A549 (cell line): ENCODE results near the gene HDHD5. TPM values are rescaled to one million over a fixed set of nuclear protein-coding genes. Genes with fewer than 3 reads are reported as not detected.

ENCODE experiments used
- ATAC-seq, 2 experiments: fragments of 200-7000 bp in 1 of 2; fragments of >200 bp in 1 of 2; cut with Nextera tagmentation in 1 of 2; cut with Tn5 transposase in 1 of 2; 3 replicates each; pipeline versions ENCODE4 v1.8.0 to v1.9.1; 2018 to 2020; ENCODE audit warnings: mild to moderate bottlenecking in 1 of 2, moderate library complexity in 1 of 2
- CTCF ChIA-PET: fragments of 300-600 bp; sonication (Branson Sonifier 250); formaldehyde crosslinking; extraction: SDS; loops from one replicate; lab custom pipeline; 2021; ENCODE audit warnings: antibody characterized with exemption, inconsistent platforms; lab: Yijun Ruan, JAX
- POLR2A ChIA-PET: fragments of 350-600 bp; formaldehyde crosslinking; extraction: SDS; loops from one replicate; lab custom pipeline; 2021; ENCODE audit warnings: antibody characterized with exemption, inconsistent platforms; lab: Yijun Ruan, JAX
- DNase-seq, 2 experiments: peaks; one replicate each; pipeline versions ENCODE4 v3.0.0 to v3.0.0-alpha.2; 2011 to 2016; ENCODE audit warnings: low read depth in 1 of 2, low spot score in 1 of 2
- FAIRE-seq: peaks from 2 replicates; lab custom pipeline; 2011; peaks lifted over from hg19 to GRCh38; lab: Jason Lieb, UNC
- H3K27ac ChIP-seq, 2 experiments: fragments of >200 bp; sonication (Bioruptor Twin); formaldehyde crosslinking; 3 replicates each; pipeline ENCODE4 v1.5.1; 2016 to 2017
- H3K4me1 ChIP-seq: fragments of >200 bp; sonication (Bioruptor Twin); formaldehyde crosslinking; 3 replicates; pipeline ENCODE4 v1.6.1; 2016
- H3K4me2 ChIP-seq: fragments of >200 bp; sonication (Bioruptor Twin); formaldehyde crosslinking; 3 replicates; pipeline ENCODE4 v1.6.1; 2016
- H3K4me3 ChIP-seq: fragments of >200 bp; sonication (Bioruptor Twin); formaldehyde crosslinking; 3 replicates; pipeline ENCODE4 v1.5.1; 2016
- H3K9me3 ChIP-seq: fragments of >200 bp; sonication (Bioruptor Twin); formaldehyde crosslinking; 3 replicates; pipeline ENCODE4 v1.6.1; 2016
- ATOH8 ChIP-seq: fragments of 250-450 bp; sonication (Bioruptor Pico); IDR thresholded peaks from 2 replicates; pipeline ENCODE4 v1.5.0; 2020; ENCODE audit warnings: low read depth, mild to moderate bottlenecking, moderate library complexity
- CBX2 ChIP-seq: fragments of 200-600 bp; sonication (generic); IDR thresholded peaks from 2 replicates; pipeline ENCODE4 v1.6.1; 2016; ENCODE audit warnings: low read depth, mild to moderate bottlenecking, borderline replicate concordance
- CHD4 ChIP-seq: fragments of 200-600 bp; sonication (generic); IDR thresholded peaks from 2 replicates; pipeline ENCODE4 v1.6.1; 2016; ENCODE audit warnings: antibody characterized with exemption, mild to moderate bottlenecking, borderline replicate concordance
- FOSL2 ChIP-seq, 2 experiments: fragments of 450-650 bp in 1 of 2; fragments of >200 bp in 1 of 2; sonication (Bioruptor Twin) in 1 of 2; formaldehyde crosslinking; IDR thresholded peaks; 2 replicates each; pipeline versions ENCODE4 v1.5.0 to v1.6.1; 2016 to 2020; ENCODE audit warnings: mild to moderate bottlenecking in 1 of 2, moderate library complexity in 1 of 2
- FOXS1 ChIP-seq: fragments of 250-450 bp; sonication (Bioruptor Pico); IDR thresholded peaks from 2 replicates; pipeline ENCODE4 v1.5.0; 2020; ENCODE audit warnings: mild to moderate bottlenecking, moderate library complexity
- HDAC2 ChIP-seq: fragments of 200-600 bp; sonication (generic); IDR thresholded peaks from 2 replicates; pipeline ENCODE4 v1.6.1; 2016
- HEYL ChIP-seq: fragments of 250-450 bp; sonication (Bioruptor Pico); IDR thresholded peaks from 2 replicates; pipeline ENCODE4 v1.8.0; 2021; ENCODE audit warnings: mild to moderate bottlenecking, moderate library complexity
- HMGXB4 ChIP-seq: fragments of 250-450 bp; sonication (Bioruptor Pico); IDR thresholded peaks from 2 replicates; pipeline ENCODE4 v1.5.0; 2021; ENCODE audit warnings: mild to moderate bottlenecking, moderate library complexity, borderline replicate concordance
- HOXA7 ChIP-seq: fragments of 250-450 bp; sonication (Bioruptor Pico); IDR thresholded peaks from 2 replicates; pipeline ENCODE4 v1.5.0; 2020; ENCODE audit warnings: mild to moderate bottlenecking, moderate library complexity
- HOXB13 ChIP-seq: fragments of 250-450 bp; sonication (Bioruptor Pico); IDR thresholded peaks from 2 replicates; pipeline ENCODE4 v1.5.0; 2020; ENCODE audit warnings: low read depth, mild to moderate bottlenecking, moderate library complexity
- KDM1A ChIP-seq: fragments of 200-600 bp; sonication (generic); IDR thresholded peaks from 2 replicates; pipeline ENCODE4 v1.6.1; 2016; ENCODE audit warnings: low read depth, mild to moderate bottlenecking
- NPAS2 ChIP-seq: fragments of 250-450 bp; sonication (Bioruptor Pico); IDR thresholded peaks from 2 replicates; pipeline ENCODE4 v1.8.0; 2022; ENCODE audit warnings: mild to moderate bottlenecking, moderate library complexity, borderline replicate concordance
- POLR2A ChIP-seq: IDR thresholded peaks from 2 replicates; pipeline ENCODE4 v1.6.1; 2012; ENCODE audit warnings: mild to moderate bottlenecking, low read length
- WGBS: methylation state at CpG from one replicate; pipeline ENCODE4 v1.1.6; 2017; ENCODE audit errors: missing lambda C conversion rate; 5-methylcytosine and 5-hydroxymethylcytosine counted together
- polyA plus RNA-seq, 4 experiments: library from polyadenylated mRNA; depleted of rRNA in 3 of 4; stranded (reverse); fragments of >200 nt; fragmentation: RNase III in 1 of 4; extraction: RNeasy Plus Mini Kit Qiagen cat#74134 plus additional on column Dnase treatment in 1 of 4; gene quantifications; 2 replicates in 3 of 4; 3 replicates in 1 of 4; pipeline ENCODE4 v1.2.3, GENCODE V29; 2011 to 2017
- TF ChIP-seq, protein P1 (sequence below): IDR thresholded peaks from 2 replicates; pipeline ENCODE4 v1.6.1; 2012
- TF ChIP-seq, protein P2 (sequence below): fragments of 150-350 bp; IDR thresholded peaks from 2 replicates; pipeline ENCODE4 v1.6.1; 2014; ENCODE audit warnings: low read depth, mild to moderate bottlenecking, low read length

HDHD5 gene
- polyA plus RNA-seq, 2 of the 4 experiments (the other 2 are of a cell fraction) = 19.7 to 35.5 TPM

GRCh38 chr22:17115945-17116565 lies 43.0 kb downstream of the HDHD5 start:
- no peak for FAIRE-seq
- CTCF ChIA-PET = interaction anchor here (0.5 to 1.6 kb wide), 5 partner anchors 21 to 415 kb away, joined by 3 to 6 read pairs (median 3); no protein-coding TSS in a partner anchor
- no peak for ATAC-seq
- H3K27ac ChIP-seq = no peak overlapping the region
- TF ChIP-seq HOXA7 (CRISPR knock-in tag) (no peak), POLR2A (no peak), FOXS1 (no peak), HOXB13 (CRISPR knock-in tag) (no peak), CBX2 (no peak), ATOH8 (CRISPR knock-in tag) (no peak), NPAS2 (CRISPR knock-in tag) (no peak), KDM1A (no peak)
- TF ChIP-seq, protein P1, sequence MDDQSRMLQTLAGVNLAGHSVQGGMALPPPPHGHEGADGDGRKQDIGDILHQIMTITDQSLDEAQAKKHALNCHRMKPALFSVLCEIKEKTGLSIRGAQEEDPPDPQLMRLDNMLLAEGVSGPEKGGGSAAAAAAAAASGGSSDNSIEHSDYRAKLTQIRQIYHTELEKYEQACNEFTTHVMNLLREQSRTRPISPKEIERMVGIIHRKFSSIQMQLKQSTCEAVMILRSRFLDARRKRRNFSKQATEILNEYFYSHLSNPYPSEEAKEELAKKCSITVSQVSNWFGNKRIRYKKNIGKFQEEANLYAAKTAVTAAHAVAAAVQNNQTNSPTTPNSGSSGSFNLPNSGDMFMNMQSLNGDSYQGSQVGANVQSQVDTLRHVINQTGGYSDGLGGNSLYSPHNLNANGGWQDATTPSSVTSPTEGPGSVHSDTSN = no peak
- TF ChIP-seq, all 56 proteins: peak for 0
- Histone ChIP-seq H3K4me1 (peaks cover 5% of the 10 kb centered on the region; the same call in 1 of the 3 replicates), H3K9me3 (no peaks in the 10 kb centered on the region), H3K4me2 (no peak overlapping the region), H3K4me3 (no peak overlapping the region)
- no peak for DNase-seq
- POLR2A ChIA-PET = no interaction called here
- 41% methylated on average over 5 of the region's 5 CpGs for WGBS

- POLR2A ChIA-PET = no interaction called here
- FAIRE-seq (no peak), ATAC-seq (no peak), DNase-seq (no peak)
- TF ChIP-seq HDAC2 (no peak), CBX2 (no peak), HEYL (CRISPR knock-in tag) (no peak), FOSL2 (IDR thresholded peaks at IDR 0.05) (no peak), FOSL2 (CRISPR knock-in tag; IDR thresholded peaks at IDR 0.05) (no peak), HMGXB4 (CRISPR knock-in tag) (no peak)
- TF ChIP-seq, protein P2, sequence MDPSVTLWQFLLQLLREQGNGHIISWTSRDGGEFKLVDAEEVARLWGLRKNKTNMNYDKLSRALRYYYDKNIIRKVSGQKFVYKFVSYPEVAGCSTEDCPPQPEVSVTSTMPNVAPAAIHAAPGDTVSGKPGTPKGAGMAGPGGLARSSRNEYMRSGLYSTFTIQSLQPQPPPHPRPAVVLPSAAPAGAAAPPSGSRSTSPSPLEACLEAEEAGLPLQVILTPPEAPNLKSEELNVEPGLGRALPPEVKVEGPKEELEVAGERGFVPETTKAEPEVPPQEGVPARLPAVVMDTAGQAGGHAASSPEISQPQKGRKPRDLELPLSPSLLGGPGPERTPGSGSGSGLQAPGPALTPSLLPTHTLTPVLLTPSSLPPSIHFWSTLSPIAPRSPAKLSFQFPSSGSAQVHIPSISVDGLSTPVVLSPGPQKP = no peak
- Histone ChIP-seq H3K27ac (no peak overlapping the region), H3K4me1 (peaks cover 5% of the 10 kb centered on the region; the same call in 1 of the 3 replicates), H3K4me3 (no peak overlapping the region), H3K4me2 (no peak overlapping the region), H3K9me3 (no peaks in the 10 kb centered on the region)
- WGBS = 59% methylated on average over 4 of the region's 4 CpGs
- CTCF ChIA-PET = interaction anchor here (0.5 kb wide), 1 partner anchor 416 kb away, joined by 3 read pairs; no protein-coding TSS in a partner anchor
Measured at GRCh38 chr22:17115236-17115635, 43.8 kb downstream of the HDHD5 start.

GRCh38 chr22:17114898-17115235 lies 44.2 kb downstream of the HDHD5 start:
- WGBS = 88% methylated on average over 9 of the region's 9 CpGs
- ChIA-PET POLR2A (no interaction called here), CTCF (no interaction called here)
- Histone ChIP-seq H3K27ac (no peak overlapping the region), H3K4me3 (no peak overlapping the region), H3K4me1 (peaks cover 5% of the 10 kb centered on the region; the same call in 1 of the 3 replicates), H3K9me3 (no peaks in the 10 kb centered on the region), H3K4me2 (no peak overlapping the region)
- TF ChIP-seq CHD4 = no peak
- FAIRE-seq (no peak), DNase-seq (no peak), ATAC-seq (no peak)
